Stimulated activated CD4-positive, alpha-beta T cell treated with anti-CD3 and anti-CD28 coated beads, Interleukin-1b, Interleukin-23, amount 100 ng/mL, for 24 hours (primary cell): ENCODE measurements around the gene ITIH4.
"Not testable (repeated sequence)": the region's sequence is repeated elsewhere in the genome, so short reads cannot be mapped to it uniquely, and the experiment has no call there.

Experiments used
- DNase-seq, 4 experiments: peaks; one replicate each; pipeline ENCODE4 v3.0.0-alpha.2; 2020; ENCODE audit warnings: low read depth in 4 of 4, low spot score in 1 of 4

The ITIH4 gene

DNA sequence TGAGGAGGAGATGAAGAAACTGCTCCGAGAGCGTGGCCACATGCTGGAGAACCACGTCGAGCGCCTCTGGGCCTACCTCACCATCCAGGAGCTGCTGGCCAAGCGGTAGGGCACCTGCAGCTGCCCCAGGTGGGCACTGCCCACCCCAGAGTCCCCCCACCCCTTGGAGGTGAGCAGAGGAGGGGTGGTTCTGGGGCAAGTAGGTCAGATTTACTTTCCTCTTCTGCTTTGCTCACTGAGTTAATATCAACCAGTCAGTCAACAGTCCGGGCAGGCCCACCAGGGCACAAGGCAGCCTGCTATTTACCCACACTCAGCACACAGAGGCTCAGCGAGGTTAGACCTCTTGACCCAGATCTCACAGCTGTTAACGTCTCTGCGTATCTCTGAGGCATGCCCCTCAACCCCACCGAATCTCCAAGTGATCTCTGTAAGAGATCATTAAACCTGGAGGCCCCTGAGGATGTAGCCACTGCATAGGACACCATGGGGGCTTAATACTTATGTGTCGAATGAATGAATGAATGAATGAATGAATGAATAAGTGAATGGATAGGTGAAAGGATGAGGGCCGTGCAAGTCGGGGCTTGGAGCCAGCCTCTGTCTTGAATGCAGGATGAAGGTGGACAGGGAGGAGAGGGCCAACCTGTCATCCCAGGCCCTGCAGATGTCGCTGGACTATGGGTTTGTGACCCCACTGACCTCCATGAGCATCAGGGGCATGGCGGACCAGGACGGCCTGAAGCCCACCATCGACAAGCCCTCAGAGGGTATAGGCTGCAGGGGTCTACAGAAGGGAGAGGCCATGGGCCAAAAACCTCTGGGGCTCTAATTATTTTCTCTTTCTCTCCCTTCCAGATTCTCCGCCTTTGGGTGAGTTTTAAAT, 43.9 kb downstream of the ITIH4 start:
- no peak for DNase-seq

- DNase-seq = no peak
Measured at GRCh38 chr3:52784931-52785590, 45.4 kb downstream of the ITIH4 start.

DNA sequence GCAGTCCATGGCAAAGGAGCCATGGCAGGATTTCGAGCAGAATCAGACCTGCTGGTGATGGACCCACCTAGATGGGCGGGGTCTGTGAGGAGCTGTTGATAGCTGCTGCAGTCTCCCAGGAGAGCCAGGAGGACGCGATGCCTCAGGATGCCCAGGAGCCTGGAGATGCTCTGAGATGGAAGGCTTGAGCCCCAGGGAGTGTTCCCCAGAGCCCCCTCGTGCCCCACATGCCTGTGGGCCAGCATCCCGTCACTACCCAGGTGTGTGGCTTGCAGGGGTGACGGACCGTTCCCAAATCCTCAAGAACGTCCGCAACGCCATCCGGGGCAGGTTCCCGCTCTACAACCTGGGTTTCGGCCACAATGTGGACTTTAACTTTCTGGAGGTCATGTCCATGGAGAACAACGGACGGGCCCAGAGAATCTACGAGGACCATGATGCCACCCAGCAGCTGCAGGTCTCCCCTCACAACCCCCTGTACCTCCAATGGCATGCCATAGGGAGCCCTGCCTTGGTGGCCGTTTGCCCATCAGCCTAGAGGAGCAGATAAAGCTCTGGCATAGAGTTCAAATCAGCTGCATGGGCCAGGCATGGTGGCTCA, 46.4 kb downstream of the ITIH4 start:
- no peak for DNase-seq

DNA sequence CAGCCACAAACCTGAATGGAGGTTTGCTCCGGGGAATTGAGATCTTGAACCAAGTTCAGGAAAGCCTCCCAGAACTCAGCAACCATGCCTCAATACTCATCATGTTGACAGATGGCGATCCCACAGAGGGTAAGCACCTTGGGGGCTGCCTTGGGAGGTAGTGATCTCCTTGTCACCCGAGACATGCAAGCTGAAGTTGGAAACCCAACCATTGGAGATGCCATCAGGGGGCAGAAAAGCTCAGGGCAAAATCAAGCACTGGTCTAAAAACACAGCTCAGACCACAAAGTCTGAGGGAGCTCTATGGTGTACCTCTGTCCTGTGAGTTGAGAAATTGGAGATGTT, 47.3 kb downstream of the ITIH4 start:
- no peak for DNase-seq

GRCh38 chr3:52782412-52783210, 47.9 kb downstream of the ITIH4 start:
- no peak for DNase-seq

GRCh38 chr3:52781741-52782140, 48.7 kb downstream of the ITIH4 start:
- no peak for DNase-seq

GRCh38 chr3:52779837-52780585, 50.5 kb downstream of the ITIH4 start:
- DNase-seq = no peak

DNA sequence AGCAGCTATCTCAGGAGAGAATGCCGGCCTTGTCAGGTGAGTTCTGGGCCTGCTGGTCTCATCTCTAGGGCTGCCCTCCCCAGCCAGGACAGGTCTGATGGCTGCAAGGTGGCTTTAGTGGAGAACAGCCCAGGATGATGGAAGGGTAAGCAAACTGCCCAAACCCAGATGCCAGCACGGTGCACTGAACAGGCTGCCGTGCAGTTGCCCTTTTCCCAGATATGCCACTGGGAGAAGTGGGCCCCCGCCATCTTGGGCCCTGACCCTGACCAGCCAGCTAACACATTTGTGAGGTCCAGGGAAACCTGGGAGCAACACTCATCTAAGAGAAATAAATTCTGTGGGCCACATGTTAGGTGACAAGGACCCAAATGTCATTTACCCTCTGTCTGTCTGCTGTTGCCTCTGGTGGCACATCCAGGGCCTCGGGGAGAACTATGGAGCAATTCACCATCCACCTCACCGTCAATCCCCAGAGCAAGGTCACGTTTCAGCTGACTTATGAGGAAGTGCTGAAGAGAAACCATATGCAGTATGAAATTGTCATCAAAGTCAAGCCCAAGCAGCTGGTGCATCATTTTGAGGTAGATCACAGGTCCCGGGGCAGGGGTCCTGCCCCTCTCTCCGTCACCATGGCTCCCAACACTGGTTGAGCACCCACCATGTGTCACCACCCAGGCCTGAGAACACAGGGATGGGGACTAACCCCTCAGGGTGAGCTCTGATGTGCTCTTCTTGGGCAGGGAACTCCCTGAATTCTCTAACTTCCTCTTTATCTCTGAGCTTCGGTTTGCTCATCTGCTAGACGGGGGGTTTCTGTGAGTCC, 51.2 kb downstream of the ITIH4 start:
- DNase-seq = no peak

GRCh38 chr3:52777959-52778805, 52.3 kb downstream of the ITIH4 start:
- no peak for DNase-seq

DNA sequence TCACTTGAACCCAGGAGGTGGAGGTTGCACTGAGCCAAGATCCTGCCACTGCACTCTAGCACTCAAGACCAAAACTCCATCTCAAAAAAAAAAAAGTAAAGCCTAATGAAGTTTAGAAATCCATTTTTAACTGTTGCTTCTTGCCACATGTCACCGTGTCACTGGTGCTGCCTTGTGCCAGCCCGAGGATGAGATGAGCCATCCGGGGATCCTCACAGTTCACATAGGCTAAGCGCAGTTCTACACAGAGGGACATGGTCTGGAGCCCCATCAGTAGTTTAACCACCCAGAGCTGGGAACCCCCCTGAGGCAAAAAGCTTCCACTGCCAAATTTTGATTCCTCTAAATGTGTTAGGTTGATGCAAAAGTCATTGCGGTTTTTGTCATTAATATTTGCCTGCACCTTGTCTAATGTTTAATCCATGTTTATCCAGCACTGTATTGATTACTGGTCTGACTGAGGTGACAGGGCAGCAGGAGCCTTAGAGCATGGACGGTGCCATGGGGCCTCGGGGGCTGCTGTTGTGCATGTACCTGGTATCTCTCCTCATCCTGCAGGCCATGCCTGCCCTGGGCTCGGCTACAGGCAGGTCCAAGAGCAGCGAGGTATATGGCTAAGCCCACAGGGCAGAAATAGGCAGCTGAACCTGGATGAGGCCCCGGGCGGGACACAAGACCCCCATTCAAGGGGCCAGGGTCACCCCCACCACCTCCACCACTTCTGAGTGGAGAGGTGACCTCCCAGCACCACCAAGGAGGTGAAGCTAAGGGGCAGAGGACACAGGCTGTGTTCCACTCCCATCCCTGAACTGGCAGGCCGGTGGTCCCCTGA, 53.1 kb downstream of the ITIH4 start, which contains the start of gene ITIH1:
ITIH1 (plus strand) TSS at position 473 of the 832 bp plus-strand sequence; CDS start at position 490, 17 bp downstream.
- DNase-seq = no peak

DNA sequence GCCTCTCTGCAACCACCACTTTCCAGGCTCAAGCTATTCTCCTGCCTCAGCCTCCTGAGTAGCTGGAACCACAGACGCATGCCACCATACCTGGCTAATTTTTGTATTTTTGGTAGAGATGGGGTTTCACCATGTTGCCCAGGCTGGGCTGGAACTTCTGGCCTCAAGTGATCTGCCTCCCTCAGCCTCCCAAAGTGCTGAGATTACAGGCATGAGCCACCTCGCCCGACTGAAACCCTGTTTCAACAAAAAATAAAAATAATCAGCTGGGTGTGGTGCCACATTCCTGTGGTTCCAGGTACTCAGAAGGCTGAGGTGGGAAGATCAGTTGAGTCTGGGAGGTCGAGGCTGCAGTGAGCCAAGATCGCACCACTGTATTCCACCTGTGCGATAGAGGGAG, 54.0 kb downstream of the ITIH4 start:
- not testable (repeated sequence) for DNase-seq

- no peak for DNase-seq
Measured at GRCh38 chr3:52775877-52776276, 54.6 kb downstream of the ITIH4 start.

GRCh38 chr3:52774901-52775864, 55.3 kb downstream of the ITIH4 start:
- DNase-seq = no peak

GRCh38 chr3:52774066-52774713, 56.3 kb downstream of the ITIH4 start:
- no peak for DNase-seq

DNA sequence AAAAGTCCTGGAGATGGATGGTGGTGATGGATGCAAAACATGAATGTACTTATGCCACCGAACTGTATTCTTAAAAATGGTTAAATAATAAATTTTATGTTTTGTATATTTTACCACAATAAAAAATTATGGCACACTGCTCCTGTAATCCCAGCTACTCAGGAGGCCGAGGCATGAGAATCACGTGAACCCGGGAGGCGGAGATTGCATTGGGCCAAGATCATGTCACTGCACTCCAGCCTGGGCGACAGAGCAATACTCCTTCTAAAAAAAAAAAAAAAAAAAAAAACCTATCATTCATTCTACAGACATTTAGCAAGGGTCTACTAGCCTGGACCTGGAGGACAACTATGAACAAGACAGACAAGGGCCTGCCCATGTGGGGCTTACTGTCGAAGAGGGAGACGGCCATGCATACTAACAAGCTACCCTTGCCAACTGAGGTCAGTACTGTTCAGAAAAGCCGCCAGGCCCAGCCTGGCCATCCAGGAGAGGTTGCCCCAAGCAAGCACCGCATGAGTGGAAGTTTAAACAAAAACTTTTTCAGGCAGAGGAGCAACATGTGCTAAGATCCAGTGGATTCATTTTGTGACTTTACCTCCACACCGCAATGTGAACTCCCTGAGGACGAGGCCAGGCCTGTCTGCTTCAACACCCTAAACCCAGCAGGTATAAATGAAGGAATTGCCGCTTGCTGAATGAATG, 57.0 kb downstream of the ITIH4 start:
- no peak for DNase-seq

DNA sequence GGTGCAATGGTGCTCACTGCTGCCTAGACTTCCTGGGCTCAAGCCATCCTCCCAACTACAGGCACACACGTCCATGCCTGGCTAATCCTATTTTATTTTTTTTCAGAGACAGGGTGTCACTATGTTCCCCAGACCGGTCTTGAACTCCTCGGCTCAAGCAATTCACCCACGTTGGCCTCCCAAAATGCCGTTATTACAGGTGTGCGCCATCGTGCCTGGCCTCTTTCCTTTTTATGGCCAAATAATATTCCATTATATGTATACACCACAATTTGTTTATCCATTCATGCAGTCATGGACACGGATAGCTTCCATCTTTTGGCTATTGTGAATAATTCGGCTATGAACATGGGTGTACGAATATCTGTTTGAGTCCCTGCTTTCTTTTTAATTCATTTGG, 58.8 kb downstream of the ITIH4 start:
- DNase-seq = no peak
